Osteoblast (primary cell): Measurements from ENCODE around the gene MARCHF3. TPM values are rescaled to one million over a fixed set of nuclear protein-coding genes. Genes with fewer than 3 reads are reported as not detected.

Source experiments
- DNase-seq: peaks from one replicate; pipeline ENCODE4 v3.0.0; 2011; ENCODE audit warnings: low spot score, mixed read lengths; ENCODE audit not compliant: insufficient read length; ENCODE audit errors: missing footprints
- H2AFZ ChIP-seq: 2 replicates; pipeline ENCODE4 v1.6.0; 2011; ENCODE audit warnings: mild to moderate bottlenecking, low read length
- H3K27ac ChIP-seq: 2 replicates; pipeline ENCODE4 v1.5.1; 2011; ENCODE audit warnings: mild to moderate bottlenecking, low read depth, low read length, moderate library complexity
- H3K27me3 ChIP-seq: 2 replicates; pipeline ENCODE4 v1.6.0; 2012; ENCODE audit warnings: mild to moderate bottlenecking, control low read depth, inconsistent platforms, low read length, moderate library complexity; ENCODE audit not compliant: insufficient read depth
- H3K36me3 ChIP-seq: 2 replicates; pipeline ENCODE4 v1.5.1; 2011; ENCODE audit warnings: mild to moderate bottlenecking, low read length, control low read depth, moderate library complexity; ENCODE audit not compliant: insufficient read depth
- H3K4me1 ChIP-seq: 2 replicates; pipeline ENCODE4 v1.5.1; 2011; ENCODE audit warnings: mild to moderate bottlenecking, low read length, control low read depth, moderate library complexity; ENCODE audit not compliant: insufficient read depth
- H3K4me2 ChIP-seq: 2 replicates; pipeline ENCODE4 v1.6.0; 2011; ENCODE audit warnings: mild to moderate bottlenecking, low read length; ENCODE audit not compliant: insufficient read depth
- H3K4me3 ChIP-seq: fragments of 200-600 bp; sonication (generic); 3 replicates; pipeline ENCODE4 v1.5.1; 2012; ENCODE audit warnings: mild to moderate bottlenecking, low read length, inconsistent platforms; ENCODE audit not compliant: insufficient read depth
- H3K79me2 ChIP-seq: 2 replicates; pipeline ENCODE4 v1.6.0; 2012; ENCODE audit warnings: mild to moderate bottlenecking, low read length, control low read depth, inconsistent platforms; ENCODE audit not compliant: insufficient read depth
- H3K9me3 ChIP-seq: 2 replicates; pipeline ENCODE4 v1.5.1; 2011; ENCODE audit warnings: low read depth, low read length, control low read depth
- H4K20me1 ChIP-seq: 2 replicates; pipeline ENCODE4 v1.6.0; 2012; ENCODE audit warnings: mild to moderate bottlenecking, low read length, control low read depth; ENCODE audit not compliant: insufficient read depth
- CTCF ChIP-seq: IDR thresholded peaks from 2 replicates; pipeline ENCODE4 v1.5.1; 2011; ENCODE audit warnings: mild to moderate bottlenecking, low read depth, low read length, moderate library complexity; ENCODE audit errors: extremely low read depth
- total RNA-seq: library from RNA; depleted of rRNA; stranded (reverse); fragments of >200 nt; gene quantifications from 2 replicates; pipeline ENCODE4 v1.2.3, GENCODE V29; 2012

Gene MARCHF3
- total RNA-seq, 1 donor, result 2.2 TPM

- Histone ChIP-seq H3K27ac (peak overlapping the region; percentile 63), H3K27me3 (no peaks in the 10 kb centered on the region)
Observed at GRCh38 chr5:126938466-126938865, 91.9 kb downstream of the MARCHF3 start.

DNA sequence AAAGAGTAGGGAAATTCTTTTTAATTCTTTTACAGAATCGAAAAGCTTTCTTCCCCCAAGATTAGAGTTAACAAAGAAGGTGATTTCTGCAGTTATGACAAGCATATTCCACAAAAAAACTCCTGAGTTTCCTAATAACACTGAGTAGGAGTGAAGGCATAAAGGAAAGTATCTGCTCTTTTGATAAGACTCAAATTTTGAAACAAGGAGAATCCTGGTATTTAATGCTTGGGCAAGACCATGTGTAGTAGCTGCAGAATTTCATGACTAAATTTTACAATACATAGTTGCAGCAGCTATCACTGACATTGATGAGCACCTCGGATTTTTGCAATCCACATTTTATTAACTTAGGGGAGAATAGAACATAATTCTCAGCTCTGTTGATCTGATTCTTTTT, 92.6 kb downstream of the MARCHF3 start:
- Histone ChIP-seq H3K4me3 (no peak overlapping the region), H3K27me3 (no peaks in the 10 kb centered on the region), H4K20me1 (no peaks in the 10 kb centered on the region), H3K9me3 (no peaks in the 10 kb centered on the region), H3K79me2 (no peaks in the 10 kb centered on the region), H3K27ac (no peak overlapping the region), H3K36me3 (no peaks in the 10 kb centered on the region), H2AFZ (no peak overlapping the region), H3K4me1 (peaks cover 17% of the 10 kb centered on the region), H3K4me2 (no peak overlapping the region)
- peak; percentile 64 for DNase-seq
- TF ChIP-seq CTCF, result no peak

More at GRCh38 chr5:126938466-126938865, 91.9 kb downstream of the MARCHF3 start:
- Histone ChIP-seq H3K4me1 (peaks cover 17% of the 10 kb centered on the region), H3K9me3 (no peaks in the 10 kb centered on the region), H3K79me2 (no peaks in the 10 kb centered on the region), H2AFZ (no peak overlapping the region), H3K4me2 (peak overlapping the region; percentile 29), H4K20me1 (no peaks in the 10 kb centered on the region), H3K4me3 (no peak overlapping the region), H3K36me3 (no peaks in the 10 kb centered on the region)
- no peak for TF ChIP-seq CTCF
- DNase-seq, result peak; percentile 86

- Histone ChIP-seq H3K4me2 (no peak overlapping the region), H3K36me3 (no peaks in the 10 kb centered on the region), H3K27me3 (no peaks in the 10 kb centered on the region), H4K20me1 (no peaks in the 10 kb centered on the region), H3K9me3 (no peaks in the 10 kb centered on the region), H3K27ac (no peak overlapping the region), H3K4me1 (peaks cover 17% of the 10 kb centered on the region), H2AFZ (no peak overlapping the region), H3K79me2 (no peaks in the 10 kb centered on the region), H3K4me3 (no peak overlapping the region)
- TF ChIP-seq CTCF, result no peak
- DNase-seq, result no peak
Observed at GRCh38 chr5:126936775-126937418, 93.5 kb downstream of the MARCHF3 start.

- TF ChIP-seq CTCF, result no peak
Observed at GRCh38 chr5:126931963-126932660, 98.2 kb downstream of the MARCHF3 start.

More at GRCh38 chr5:126931963-126932660, 98.2 kb downstream of the MARCHF3 start:
- no peaks in the 10 kb centered on the region for H3K4me1 ChIP-seq
- H3K27me3 ChIP-seq, result no peaks in the 10 kb centered on the region
- H4K20me1 ChIP-seq, result no peaks in the 10 kb centered on the region
- H3K36me3 ChIP-seq, result no peaks in the 10 kb centered on the region
- H2AFZ ChIP-seq, result no peak overlapping the region
- no peaks in the 10 kb centered on the region for H3K9me3 ChIP-seq
- DNase-seq, result no peak
- H3K4me2 ChIP-seq, result no peak overlapping the region
- no peaks in the 10 kb centered on the region for H3K79me2 ChIP-seq
- H3K27ac ChIP-seq, result no peak overlapping the region
- no peak overlapping the region for H3K4me3 ChIP-seq
